NCI-H748 (cell line): ENCODE data around the gene MYMK.

Experiments
- DNase-seq: peaks from one replicate; lab custom pipeline; 2025; ENCODE audit not compliant: unreplicated experiment; lab: John Stamatoyannopoulos, UW

MYMK gene

DNA sequence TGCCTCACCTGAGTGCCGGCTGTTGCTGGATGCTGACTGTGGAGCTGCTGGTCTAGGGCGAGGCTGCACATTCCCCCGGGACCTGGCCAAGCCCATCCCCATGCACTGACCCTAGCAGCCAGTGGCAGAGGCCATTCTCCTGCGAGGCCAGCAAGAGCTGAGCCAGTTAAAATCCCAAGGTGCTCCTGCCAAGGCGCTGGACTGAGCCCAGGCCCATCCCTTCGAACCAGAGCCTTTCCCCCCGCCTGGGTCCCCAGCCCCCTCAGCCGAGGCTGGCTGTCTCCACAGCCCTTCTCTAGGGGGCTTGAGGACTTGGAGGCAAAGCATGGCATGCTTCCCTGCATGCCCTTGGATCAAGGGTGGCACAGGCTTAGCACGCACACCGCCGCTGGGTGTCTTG is 11.3 kb upstream of the MYMK start:
- no peak for DNase-seq

GRCh38 chr9:133535306-133535877 is 10.6 kb upstream of the MYMK start:
- no peak for DNase-seq

DNA sequence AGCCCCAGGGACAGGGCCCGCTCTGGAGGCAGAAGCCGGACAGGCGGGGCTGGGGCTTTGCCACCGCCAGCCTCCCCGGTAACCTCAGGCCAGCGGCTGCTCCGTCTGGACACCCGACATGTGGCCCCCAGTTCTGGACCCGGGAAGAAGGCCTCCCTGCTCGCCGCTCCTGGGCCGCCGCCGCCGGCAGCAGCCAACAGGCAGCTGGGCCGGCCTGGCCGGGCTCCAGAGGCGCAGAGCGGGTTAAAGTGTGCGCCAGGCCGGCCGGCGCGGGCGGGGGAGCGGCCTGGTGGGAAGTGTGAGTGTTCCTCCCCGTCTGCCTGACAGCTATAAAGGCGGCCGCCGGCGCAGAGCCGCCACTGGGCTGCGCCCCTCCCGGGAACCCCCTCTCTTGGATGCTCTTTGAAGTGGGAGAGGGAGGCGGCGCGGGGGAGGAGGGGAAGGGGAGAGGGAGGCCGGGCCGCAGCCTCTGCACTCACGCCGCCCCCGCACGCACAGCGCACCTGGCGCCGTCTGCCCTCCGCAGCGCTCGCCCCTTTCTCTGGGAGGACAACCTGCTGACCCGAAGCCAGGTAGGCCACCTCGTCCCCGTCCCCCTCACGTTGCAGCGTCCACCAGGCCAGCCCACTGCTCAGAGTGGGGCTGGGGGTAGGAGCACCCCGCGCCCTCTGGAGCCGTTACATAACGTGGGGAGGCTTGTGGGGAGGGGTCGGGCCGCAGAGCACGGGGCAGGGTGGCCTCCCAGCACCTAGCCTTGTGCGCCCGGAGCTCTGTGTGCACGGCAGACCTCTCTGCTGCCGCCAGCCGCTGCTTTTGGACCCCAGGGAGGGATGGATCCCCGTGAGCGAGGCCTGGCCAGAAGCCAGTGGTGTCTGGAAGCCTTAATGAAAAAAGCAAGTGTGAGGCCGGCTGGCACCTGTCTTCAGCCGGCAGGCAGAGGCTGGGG is 9.9 kb upstream of the MYMK start, which contains the start of gene ADAMTSL2:
ADAMTSL2 (plus strand) TSS at position 359 of the 946 bp plus-strand sequence. CDS start 2,009 bp downstream, outside the sequence.
- peak; percentile 13 for DNase-seq

GRCh38 chr9:133533857-133534256 is 9.1 kb upstream of the MYMK start:
- DNase-seq, result no peak

- peak; percentile 77 for DNase-seq
These were observed 8.3 kb upstream of the MYMK start for GRCh38 chr9:133532937-133533668.

- no peak for DNase-seq
These were observed 6.5 kb upstream of the MYMK start for GRCh38 chr9:133531293-133531692.

DNA sequence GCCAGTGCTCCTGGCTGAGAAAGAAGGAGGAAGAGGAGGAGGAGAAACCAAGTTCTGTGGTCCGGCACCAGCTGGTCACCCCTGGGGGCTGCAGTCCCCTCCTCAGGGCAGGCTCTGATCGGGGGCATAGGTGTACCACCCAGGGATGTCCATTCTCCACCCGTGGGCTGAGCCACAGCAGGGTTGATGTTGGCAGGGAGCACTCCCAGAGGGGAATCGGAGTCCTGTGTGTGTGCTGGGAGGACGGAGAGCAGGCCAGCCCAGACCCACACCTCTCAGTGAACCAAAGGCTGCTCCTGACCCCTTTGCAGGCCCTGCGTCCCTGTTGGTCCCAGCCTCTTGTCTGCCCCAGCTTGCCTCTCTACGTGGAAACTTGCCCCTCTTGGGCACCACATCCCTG is 5.1 kb upstream of the MYMK start:
- DNase-seq, result no peak

DNA sequence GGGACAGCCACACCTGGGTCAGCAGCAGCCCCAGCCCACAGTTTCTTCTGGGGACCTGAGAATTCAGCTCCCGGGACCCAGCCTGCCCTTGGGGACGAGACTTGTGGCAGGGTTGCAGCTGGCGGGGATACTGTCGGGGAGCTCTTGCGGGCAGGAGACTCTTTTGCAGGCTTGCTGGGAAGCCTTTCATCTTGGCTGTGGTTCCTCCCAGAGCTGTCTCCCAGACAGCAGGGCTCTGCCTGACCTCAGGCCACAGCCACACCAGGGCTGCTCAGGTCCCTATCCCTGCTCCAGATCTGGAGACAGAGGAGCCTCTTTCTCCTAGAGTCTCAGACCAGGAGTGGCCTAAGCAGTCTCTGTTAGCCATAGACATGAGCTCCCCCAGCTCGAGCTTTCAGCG is 4.7 kb upstream of the MYMK start:
- no peak for DNase-seq

DNA sequence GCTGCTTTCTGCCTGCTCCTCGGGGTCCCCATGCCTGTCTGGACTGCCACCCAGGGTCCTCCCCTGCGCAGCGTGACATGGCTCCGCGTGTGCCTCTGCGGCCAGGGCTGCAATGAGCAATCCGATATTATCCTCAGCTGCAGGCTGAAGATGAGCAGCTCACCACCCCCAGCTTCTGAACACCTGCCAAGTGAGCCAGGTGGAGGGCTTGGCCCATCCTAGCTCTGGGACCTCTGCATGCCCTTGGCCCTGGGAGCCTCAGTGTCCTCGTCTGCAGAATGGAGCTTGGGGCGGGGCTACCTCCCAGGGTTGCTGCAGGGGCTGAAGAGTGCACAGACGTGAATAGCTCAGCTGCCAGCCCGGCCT is 4.1 kb upstream of the MYMK start:
- DNase-seq, result peak; percentile 28

GRCh38 chr9:133528001-133528875 is 3.5 kb upstream of the MYMK start:
- DNase-seq, result no peak

- no peak for DNase-seq
These were observed 2.7 kb upstream of the MYMK start for GRCh38 chr9:133527444-133527920.

DNA sequence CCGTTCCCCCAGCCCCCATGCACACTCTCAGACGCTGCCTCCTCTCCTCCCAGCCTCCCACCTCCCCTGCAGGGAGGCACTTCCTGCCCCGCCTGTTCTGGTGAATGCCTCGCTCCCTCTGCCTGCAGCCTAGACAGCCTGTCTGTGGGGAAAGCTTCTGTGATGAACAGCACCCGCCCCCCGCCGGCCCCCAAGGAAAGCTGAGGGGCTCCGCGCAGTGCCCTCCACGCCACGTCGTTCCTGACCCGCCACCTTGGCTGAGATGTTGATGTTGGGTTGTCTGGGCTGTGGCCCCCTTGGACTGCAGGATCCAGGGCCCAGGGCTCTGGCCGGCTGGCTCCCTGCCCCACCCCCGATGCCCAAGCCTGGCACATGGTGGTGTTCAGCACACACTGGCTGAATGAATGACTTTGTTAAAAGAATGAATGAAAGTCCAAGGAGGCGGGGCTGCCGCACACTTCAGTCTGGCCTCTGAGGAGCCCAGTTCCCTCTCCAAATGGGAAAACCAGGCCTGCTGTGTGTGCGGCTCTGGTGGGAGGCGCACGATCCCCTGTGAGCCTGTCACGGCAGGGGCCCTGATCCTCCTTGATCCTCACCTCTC is 2.1 kb upstream of the MYMK start:
- peak; percentile 44 for DNase-seq

DNA sequence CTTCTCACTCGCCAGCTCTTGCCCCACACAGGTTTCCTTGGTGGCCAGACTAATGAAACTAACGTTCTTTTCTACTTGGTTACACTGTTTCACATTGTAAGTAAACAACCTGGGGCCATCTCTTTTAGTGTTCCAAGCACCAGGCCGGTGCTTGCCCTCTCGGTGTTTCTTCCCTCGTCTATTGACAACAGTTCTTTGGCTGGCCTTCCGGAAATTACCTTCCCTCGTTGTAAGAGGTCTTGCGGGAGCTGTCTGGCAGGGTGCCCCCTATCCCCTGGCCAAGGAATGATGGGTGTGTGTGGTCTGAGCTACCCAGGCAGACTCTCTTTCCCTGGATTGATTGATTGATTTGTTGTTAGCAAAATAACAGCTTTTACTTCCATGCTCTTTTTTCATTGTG is 918 bp upstream of the MYMK start:
- no peak for DNase-seq

DNA sequence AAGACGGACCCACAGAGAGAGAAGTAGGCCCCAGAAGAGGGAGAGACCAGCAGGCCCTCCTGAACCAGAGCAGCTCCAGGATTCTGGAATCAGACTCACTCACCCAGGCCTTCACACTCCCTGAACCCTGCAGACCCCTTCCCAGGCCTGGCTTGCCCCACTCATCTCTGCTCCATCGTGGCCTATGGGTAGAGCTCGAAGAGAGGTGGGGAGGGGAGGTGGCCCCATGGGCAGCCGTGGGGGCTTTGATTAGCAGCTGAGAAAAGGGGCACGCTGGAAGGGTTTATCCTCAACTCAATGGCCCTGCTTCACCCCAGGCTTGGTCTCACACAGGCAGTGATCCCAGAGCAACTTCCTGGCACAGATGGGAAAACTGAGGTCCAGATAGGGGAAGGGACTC is 613 bp downstream of the MYMK start:
- DNase-seq, result no peak

- no peak for DNase-seq
These were observed 1.7 kb downstream of the MYMK start for GRCh38 chr9:133523106-133523505.

DNA sequence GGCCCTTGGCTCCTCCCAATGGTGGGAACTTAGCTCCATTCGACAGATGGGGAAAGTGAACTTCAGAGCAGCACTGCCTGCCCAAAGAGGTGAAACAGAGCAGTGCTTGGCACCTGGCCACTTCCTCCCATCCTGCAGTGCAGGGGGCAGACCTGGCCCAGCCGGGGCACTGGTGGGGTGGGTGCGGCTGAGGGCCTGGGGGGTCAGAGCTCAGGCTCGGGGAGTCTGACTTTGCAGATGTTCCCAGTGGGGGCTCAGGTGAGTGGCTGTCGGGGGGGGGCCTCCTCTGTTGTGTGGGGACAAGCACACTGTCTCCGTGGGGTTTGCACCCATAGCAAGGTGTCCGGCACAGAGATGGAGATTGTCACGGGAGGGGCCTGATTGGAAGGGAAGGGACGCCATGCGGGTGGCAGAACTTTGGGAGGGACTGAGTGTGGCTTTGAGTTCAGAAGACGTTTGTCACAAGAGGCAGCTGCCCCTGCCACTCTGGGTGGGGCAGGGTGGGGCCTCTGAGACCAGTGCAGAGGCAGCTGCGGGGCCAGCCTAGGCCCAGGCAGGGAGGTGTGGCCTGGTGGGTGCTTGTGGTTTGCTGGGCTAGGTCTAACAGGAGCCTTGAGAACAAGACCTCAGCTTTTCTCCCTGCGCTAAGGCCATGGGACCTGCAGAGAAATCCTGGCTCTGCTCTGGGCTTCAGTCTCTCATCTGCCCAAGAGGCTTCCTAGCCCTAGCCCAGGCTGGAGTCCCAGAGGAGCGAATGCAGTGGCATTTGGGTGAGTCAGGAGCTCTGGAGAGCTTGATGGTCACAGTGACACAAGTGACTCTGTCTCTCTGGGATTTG is 2.5 kb downstream of the MYMK start:
- DNase-seq, result no peak

- no peak for DNase-seq
These were observed 3.4 kb downstream of the MYMK start for GRCh38 chr9:133521122-133522072.

DNA sequence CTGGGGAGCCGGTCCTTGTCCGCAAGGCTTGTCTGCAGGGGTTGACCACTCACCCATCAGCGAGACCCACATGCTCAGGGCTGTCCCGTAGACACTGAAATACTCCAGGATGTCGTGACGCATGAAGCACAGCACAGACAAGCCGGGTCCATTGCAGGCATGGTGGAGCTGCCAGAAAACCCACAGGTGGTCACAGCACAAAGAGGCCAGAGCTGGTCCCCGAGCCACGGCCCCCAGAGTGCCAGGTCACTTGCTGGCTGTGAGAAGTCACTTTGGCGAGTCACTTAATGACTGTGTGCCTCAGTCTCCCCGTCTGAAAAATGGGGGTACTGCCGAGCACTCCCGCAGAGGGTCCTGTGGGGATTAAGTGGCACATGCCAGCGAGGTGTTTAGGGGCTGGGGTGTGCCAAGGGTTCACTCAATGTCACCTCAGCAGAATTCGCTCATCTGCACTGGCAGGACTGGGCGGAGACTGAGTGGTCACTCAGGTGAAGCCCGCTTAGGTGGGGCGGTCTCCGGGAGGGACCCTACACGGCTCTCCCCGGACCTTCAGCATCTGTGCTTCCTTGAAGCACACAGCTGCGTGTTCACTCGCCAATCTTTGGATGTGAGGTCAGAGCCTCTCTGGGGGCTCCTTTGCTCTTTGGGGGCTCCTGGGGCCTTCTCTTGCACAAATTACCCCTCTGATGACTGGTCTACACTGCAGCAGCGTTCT is 4.5 kb downstream of the MYMK start:
- DNase-seq, result no peak
